NCI-H2029 (cell line): ENCODE measurements around the gene EVA1B.

Source experiments
- DNase-seq: peaks from one replicate; lab custom pipeline; 2025; lab: John Stamatoyannopoulos, UW

EVA1B gene

DNA sequence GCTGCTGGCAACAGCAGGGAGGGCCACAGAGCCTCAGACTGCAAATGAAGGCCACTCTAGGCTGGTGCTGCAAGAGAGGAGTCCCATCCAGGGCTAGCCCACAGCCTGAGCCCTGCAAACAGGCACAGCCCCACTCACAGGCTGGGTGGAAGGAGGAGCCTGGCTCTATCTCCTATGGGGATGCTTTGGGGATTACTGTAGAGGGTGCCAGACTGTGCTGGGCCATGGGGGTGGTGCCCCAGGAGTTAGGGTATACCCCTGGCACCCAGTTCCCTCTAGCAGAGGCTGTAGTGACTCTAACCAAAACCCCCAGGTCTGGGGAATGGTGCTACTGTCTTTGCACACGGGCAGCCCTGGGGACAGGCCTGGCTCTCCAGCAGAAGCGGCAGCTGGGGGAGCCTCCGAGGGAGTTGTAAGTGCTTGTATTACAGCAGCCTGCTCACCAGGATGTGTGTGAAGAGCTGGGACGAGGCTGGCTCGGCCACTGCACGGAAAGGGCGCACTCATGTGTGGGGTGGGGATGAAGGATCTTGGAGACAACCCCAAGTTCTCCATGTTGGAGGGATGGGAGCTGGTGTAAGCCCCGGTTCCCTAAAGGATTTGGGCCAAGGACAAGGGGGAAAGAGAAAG lies 23.4 kb upstream of the EVA1B start:
- DNase-seq = no peak

DNA sequence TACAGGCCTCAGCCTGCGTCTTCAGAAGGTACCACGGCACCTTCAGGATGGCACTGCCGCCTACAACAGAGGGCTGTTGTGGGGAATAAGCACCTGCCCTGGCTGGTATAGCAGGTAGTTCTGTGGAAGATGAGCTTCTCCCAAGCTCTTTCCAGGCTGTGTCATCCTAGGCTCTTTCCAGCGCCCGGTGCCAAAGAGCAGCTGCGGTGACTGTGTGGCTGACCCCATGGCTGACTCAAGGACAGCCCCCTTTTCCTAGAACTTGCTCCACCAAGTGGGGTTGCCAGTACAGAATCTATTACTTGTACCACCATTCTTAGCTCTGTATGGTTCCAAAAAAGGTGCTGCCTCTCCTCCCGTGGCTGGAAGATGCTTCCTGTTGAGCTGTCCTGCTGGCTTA lies 21.9 kb upstream of the EVA1B start:
- no peak for DNase-seq

DNA sequence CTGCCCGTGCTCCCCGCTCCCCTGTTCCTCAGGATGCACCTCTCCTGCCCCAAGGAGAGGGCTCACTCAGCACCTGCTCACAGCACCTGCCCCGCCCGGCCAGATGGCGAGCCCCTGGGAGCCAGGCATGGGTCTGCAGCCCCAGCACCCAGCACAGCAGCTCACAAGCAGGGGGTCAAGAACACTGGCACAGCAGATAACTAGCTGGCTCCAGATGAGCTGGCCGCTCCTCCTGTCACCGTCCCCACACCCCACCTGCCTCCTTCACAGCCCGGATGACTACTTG lies 20.9 kb upstream of the EVA1B start:
- DNase-seq = no peak

GRCh38 chr1:36343651-36344394 lies 20.4 kb upstream of the EVA1B start:
- DNase-seq = no peak

GRCh38 chr1:36342426-36343185 lies 19.2 kb upstream of the EVA1B start:
- no peak for DNase-seq

DNA sequence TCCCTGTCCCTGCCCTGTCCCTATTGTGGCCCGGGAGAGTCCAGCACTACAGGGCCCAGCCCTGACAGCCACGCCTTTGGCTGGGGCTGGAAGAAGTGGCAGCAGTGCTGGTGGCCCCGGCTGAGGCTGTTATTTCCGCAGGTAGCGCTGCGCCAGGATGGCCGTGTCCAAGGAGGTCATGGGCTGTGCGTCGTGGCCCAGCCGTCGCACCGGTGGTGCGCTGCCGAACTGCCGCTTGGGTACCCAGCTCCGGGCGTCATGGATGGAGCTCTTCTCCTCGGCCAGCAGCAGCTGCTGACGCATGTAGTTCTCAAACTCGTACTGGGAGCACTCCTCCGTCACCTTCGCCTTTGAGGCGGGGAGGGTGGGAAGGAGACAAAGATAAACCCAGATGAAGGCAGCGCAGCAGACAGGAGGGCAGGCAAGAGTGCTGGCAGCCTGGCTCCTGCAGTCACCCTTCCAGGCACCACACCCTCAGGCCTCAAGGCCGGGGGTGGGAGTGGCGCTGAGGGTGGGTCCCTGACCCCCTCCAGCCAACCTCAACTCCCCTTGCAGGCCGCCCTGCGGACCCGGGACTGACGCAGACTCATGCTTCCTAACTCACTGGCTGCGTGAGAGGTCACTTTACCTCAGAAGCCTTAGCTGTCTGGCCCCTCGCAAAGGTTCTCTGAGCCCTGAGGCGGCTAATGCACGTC lies 18.3 kb upstream of the EVA1B start:
- DNase-seq = no peak

GRCh38 chr1:36339615-36340014 lies 16.2 kb upstream of the EVA1B start:
- DNase-seq = no peak

GRCh38 chr1:36339215-36339614 lies 15.8 kb upstream of the EVA1B start:
- no peak for DNase-seq

DNA sequence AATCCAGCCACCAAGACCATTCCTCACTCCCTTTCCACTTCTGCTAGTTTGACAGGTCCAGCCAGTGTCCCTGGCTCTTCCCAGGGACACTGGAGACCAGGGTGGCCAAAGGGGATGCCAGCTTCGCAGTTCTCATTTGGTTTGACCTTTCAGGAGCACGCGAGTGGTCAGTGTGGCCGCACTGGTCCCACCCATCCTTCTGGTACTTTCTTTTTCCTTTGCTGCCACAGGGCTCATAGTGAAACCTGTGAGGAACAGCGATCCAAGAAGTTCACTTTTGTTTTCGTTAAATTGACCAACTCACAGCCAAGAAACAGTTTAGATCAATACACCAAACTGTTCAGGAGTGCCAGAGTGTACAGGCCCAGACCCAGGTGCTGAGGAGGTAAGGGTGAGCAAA lies 14.4 kb upstream of the EVA1B start:
- no peak for DNase-seq

- DNase-seq = no peak
These were observed 7.5 kb upstream of the EVA1B start for GRCh38 chr1:36330940-36331339.

GRCh38 chr1:36329817-36330216 lies 6.4 kb upstream of the EVA1B start:
- no peak for DNase-seq

- peak; percentile 38 for DNase-seq
These were observed 5.3 kb upstream of the EVA1B start for GRCh38 chr1:36328713-36329112.

GRCh38 chr1:36328088-36328480 lies 4.6 kb upstream of the EVA1B start:
- DNase-seq = no peak

DNA sequence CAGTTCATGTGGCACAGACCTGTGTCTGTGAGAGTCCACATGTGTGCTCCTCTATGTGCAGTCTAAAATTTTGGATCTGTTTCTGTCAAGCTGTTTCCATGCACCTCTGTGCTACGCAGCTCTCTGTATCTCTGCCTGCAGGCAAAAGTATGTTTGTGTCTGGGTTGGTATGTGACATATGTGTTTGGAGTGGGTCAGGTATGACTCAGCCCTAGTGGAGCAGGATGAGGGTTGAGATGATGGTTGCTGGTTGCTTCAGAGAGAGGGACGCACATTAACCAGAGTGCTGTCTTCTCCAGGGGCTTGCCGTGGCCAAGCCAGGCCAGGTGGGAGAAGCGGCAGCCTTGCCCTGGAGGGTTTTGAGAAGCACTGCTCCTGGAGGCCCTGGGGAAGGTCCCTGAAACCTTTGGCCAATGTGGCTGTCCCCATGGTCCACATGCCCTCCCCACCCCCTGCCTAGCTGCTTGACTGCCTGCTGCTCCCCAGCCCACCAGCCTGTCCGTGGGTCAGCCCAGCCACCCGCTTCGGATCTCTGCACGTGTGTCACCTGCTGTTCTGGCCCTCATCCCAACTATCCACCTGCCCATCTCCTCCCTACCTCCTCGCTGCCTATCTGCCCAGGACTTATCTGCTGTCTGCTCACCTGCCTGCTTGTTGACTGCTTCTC lies 4.1 kb upstream of the EVA1B start:
- peak; percentile 34 for DNase-seq

GRCh38 chr1:36326499-36326898 lies 3.1 kb upstream of the EVA1B start:
- DNase-seq = no peak

DNA sequence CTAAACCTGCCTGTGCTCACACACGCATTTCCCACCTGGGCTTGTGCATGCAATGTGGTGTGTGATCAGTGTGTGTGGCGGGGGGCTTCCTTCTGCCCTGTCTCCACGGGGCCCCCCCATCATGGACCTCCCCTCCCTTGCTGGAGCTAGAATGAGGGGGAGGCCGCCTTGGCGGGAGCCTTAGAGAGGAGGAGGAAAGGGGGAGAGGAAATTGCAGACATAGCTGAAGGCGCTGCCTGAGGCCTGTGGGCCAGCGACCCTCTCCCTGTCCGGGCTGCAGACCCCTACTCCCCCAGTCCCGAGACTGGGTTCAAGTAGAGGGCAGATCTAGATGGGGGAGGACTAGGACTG lies 883 bp upstream of the EVA1B start:
- no peak for DNase-seq

GRCh38 chr1:36322786-36323635 lies 434 bp downstream of the EVA1B start:
- DNase-seq = no peak

- no peak for DNase-seq
These were observed 1.2 kb downstream of the EVA1B start for GRCh38 chr1:36322041-36322785.

DNA sequence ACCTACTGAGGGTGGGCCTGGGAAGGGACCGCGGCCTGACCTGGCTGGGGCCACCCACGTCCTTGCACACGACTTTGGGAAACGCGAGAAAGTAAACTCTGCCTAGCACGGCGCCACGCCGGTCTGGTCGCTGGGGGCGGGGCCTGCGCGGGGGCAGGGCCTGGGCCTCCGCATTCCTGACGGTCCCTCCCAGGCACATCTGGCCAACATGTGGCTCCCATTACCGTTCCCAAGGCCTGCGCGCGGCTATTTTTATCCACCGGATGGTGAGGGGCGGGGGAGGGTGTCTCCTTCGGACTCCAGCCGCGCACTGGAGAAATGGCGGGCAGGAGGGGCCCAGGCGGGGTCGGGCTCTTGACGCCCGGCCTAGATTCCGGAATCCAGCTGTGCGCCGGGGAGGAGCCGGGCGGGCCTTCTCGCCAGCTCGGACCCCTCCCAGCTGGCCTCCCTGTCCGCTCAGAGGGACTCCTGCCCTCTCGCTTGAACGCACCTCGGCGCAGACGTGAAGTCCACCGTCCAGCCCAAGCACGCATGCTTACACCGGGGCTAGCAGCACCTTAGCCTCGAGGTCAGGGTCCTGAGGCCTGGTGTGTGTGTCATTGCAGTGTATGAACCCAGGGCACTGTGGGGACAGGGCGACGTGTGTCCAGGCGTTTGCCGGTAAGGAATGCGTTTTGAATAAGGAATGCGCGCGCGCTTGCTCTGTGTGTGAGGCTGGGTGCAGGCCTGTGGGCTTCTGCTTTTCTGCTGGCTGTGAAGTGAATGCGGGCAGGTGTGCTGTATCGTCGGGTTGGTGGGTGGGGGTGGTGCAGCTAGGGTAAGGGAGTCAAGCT lies 2.1 kb downstream of the EVA1B start:
- no peak for DNase-seq

DNA sequence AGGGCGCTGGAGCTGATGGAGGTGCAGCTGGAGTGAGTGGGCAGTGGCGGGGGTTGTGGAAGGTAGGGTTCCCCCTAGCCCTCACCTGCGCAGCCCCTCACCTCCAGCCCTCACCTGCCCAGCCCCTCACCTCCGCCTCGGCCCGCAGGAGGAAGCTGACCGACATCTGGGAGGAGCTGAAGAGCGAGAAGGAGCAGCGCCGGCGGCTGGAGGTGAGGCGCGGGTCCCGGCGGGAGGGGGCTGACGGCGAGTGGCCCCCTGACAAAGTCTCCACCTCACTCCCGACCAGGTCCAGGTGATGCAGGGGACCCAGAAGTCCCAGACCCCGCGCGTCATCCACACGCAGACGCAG lies 2.7 kb downstream of the EVA1B start:
- no peak for DNase-seq
